ENCODE measurements around the gene GCSH. TPM values are rescaled to one million over a fixed set of nuclear protein-coding genes. Genes with fewer than 3 reads are reported as not detected.

The GCSH gene
- total RNA-seq, 6 experiments from 2014 or later = 41.8 to 77.1 (median 52.4) TPM

DNA sequence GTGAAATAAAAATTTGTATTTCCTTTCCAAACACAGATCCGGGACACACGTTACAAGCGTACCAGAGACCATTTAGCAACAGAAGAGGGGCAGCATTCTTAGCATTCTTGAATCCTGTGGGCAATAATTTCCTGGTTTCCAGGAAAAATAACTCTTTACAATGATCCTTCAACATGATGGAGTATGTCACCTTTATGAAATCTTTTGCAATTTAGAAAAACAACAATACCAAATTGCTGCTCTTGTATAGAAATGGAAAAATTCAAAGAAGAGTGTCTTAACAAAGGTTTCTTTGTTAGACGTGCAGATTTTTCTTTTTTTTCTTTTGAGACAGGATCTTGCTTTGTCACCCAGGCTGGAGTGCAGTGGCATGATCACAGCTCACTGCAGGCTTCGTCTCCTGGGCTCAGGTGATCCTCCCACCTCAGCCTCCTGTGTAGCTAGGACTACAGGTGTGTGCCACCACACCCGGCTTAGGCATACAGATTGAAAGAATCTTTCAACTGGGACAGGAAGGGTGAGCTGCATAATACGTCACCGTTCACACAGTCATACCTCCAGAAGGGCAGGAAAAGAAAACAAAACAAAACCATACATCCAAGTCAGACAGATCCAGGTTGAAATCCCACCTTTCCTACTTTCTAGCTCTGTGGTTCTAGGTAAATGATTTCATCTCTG is 10.8 kb upstream of the GCSH start:
- no peaks in the 10 kb centered on the region for H3K9me3 ChIP-seq
- H3K27ac ChIP-seq = no peak overlapping the region
- TF ChIP-seq POLR2A (IDR thresholded peaks at IDR 0.05) = no peak
- TF ChIP-seq, protein P1, sequence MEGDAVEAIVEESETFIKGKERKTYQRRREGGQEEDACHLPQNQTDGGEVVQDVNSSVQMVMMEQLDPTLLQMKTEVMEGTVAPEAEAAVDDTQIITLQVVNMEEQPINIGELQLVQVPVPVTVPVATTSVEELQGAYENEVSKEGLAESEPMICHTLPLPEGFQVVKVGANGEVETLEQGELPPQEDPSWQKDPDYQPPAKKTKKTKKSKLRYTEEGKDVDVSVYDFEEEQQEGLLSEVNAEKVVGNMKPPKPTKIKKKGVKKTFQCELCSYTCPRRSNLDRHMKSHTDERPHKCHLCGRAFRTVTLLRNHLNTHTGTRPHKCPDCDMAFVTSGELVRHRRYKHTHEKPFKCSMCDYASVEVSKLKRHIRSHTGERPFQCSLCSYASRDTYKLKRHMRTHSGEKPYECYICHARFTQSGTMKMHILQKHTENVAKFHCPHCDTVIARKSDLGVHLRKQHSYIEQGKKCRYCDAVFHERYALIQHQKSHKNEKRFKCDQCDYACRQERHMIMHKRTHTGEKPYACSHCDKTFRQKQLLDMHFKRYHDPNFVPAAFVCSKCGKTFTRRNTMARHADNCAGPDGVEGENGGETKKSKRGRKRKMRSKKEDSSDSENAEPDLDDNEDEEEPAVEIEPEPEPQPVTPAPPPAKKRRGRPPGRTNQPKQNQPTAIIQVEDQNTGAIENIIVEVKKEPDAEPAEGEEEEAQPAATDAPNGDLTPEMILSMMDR (IDR thresholded peaks at IDR 0.05) = no peak
- ATAC-seq (no peak), DNase-seq (peak in 1 of 3 donors; percentile 6)
- no peaks in the 10 kb centered on the region for H3K27me3 ChIP-seq
- WGBS (ENCODE audit: insufficient coverage, low coverage, low lambda C conversion rate, missing lambda C conversion rate) = 63% methylated on average over 8 of the region's 8 CpGs
- intact Hi-C loops (cut with DNase I) = no loop called here
- H3K4me1 ChIP-seq = no peaks in the 10 kb centered on the region
- H3K36me3 ChIP-seq = no peaks in the 10 kb centered on the region
- no peak overlapping the region for H3K4me3 ChIP-seq

DNA sequence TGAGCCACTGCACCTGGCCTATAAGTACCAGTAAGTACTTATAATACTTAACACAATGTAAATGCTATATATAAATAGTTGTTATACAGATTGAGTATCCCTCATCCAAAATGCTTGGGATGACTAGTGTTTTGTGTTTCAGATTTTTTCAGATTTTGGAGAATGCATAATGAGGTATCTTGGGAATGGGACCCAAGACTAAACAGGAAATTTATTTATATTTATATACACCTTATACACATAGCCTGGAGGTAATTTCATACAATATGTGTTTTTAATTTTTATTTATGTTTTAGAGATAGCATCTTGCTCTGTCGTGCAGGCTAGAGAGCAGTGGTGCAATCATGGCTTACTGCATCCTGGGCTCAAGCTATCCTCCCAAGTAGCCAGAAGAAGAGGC is 9.8 kb upstream of the GCSH start:
- H3K4me1 ChIP-seq = no peaks in the 10 kb centered on the region
- H3K27me3 ChIP-seq = no peaks in the 10 kb centered on the region
- TF ChIP-seq POLR2A (IDR thresholded peaks at IDR 0.05) = no peak
- TF ChIP-seq, protein P1 (IDR thresholded peaks at IDR 0.05) = no peak
- 73% methylated on average over 1 of the region's 1 CpG for WGBS (ENCODE audit: insufficient coverage, low coverage, low lambda C conversion rate, missing lambda C conversion rate)
- no peak overlapping the region for H3K4me3 ChIP-seq
- intact Hi-C loops (cut with DNase I) = no loop called here
- no peak overlapping the region for H3K27ac ChIP-seq
- no peak for ATAC-seq
- DNase-seq = no peak
- no peaks in the 10 kb centered on the region for H3K9me3 ChIP-seq
- no peaks in the 10 kb centered on the region for H3K36me3 ChIP-seq

DNA sequence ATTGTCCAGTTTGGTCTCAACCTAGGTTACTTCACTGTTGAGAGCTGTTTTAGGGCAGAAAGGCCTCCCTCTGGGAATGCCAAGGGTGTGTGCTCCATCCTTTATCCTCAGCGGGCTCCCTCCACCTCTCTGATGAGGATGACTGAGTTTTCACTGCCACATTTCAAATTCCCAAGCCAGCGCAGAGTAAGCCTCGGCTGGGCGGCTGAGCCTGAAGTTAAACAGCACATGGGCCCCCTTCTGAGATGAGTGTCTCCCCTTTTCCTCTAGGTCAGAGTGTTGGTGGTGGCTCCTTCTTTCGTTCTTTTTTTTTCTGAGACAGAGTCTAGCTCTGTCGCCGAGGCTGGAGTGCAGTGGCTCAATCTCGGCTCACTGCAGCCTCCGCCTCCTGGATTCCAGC is 5.5 kb upstream of the GCSH start:
- Histone ChIP-seq H3K27me3 (no peaks in the 10 kb centered on the region), H3K4me1 (peaks cover 0 to 4% (median 3%) of the 10 kb centered on the region in 4 donors), H3K4me3 (no peak overlapping the region), H3K36me3 (no peaks in the 10 kb centered on the region), H3K27ac (no peak overlapping the region), H3K9me3 (no peaks in the 10 kb centered on the region)
- ATAC-seq (no peak), DNase-seq (peak in 1 of 3 donors; percentile 20)
- intact Hi-C loops (cut with DNase I) = no loop called here
- 73% methylated on average over 2 of the region's 9 CpGs for WGBS (ENCODE audit: insufficient coverage, low coverage, low lambda C conversion rate, missing lambda C conversion rate)
- no peak for TF ChIP-seq POLR2A (IDR thresholded peaks at IDR 0.05)
- TF ChIP-seq, protein P1 (IDR thresholded peaks at IDR 0.05) = no peak

DNA sequence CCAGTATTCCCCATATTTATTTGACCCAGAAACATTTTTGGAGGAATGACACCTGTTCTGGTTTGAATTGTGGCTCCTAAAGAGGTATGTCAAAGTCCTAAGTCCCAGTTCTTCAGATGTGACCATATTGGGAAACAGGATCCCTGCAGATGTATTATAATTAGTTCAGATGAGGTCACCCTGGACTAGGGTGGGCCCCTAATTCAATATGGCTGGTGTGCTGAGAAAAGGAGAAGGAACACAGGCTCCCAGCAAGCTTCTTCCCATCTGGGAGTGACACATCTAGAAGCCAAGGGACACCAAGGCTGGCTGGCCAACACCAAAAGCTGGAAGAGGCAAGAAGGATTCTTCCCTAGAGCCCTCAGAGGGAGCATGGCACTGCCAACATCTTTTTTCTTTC is 3.8 kb upstream of the GCSH start:
- TF ChIP-seq POLR2A (IDR thresholded peaks at IDR 0.05) = no peak
- TF ChIP-seq, protein P1 (IDR thresholded peaks at IDR 0.05) = no peak
- no peaks in the 10 kb centered on the region for H3K36me3 ChIP-seq
- DNase-seq (peak in 1 of 3 donors; percentile 14), ATAC-seq (no peak)
- no peak overlapping the region for H3K4me3 ChIP-seq
- no peaks in the 10 kb centered on the region for H3K9me3 ChIP-seq
- intact Hi-C loops (cut with DNase I) = no loop called here
- no peak overlapping the region for H3K27ac ChIP-seq
- H3K4me1 ChIP-seq = peaks cover 0 to 6% (median 4%) of the 10 kb centered on the region in 4 donors
- no peaks in the 10 kb centered on the region for H3K27me3 ChIP-seq
